Ramos (cell line): ENCODE results near the gene ANKS1B.

Experiments
- in situ Hi-C: fragments of 300-500 bp; cut with MboI; formaldehyde crosslinking; loops from one replicate; pipeline ENCODE4 v1.14.3; 2022; ENCODE audit warnings: low sequenced_read_pairs; ENCODE audit not compliant: unreplicated experiment

The ANKS1B gene

GRCh38 chr12:99713946-99714520, 270.7 kb downstream of the ANKS1B start:
- in situ Hi-C loops: no loop called here

- in situ Hi-C loops: no loop called here
These were observed 272.5 kb downstream of the ANKS1B start for GRCh38 chr12:99712281-99712680.

- in situ Hi-C loops: no loop called here
These were observed 273.5 kb downstream of the ANKS1B start for GRCh38 chr12:99711246-99711645.

GRCh38 chr12:99709619-99710018, 275.1 kb downstream of the ANKS1B start:
- in situ Hi-C loops: no loop called here

GRCh38 chr12:99709116-99709515, 275.6 kb downstream of the ANKS1B start:
- in situ Hi-C loops: no loop called here

GRCh38 chr12:99707883-99708282, 276.9 kb downstream of the ANKS1B start:
- in situ Hi-C loops: no loop called here

- in situ Hi-C loops: no loop called here
These were observed 277.8 kb downstream of the ANKS1B start for GRCh38 chr12:99706736-99707473.

- in situ Hi-C loops: no loop called here
These were observed 280.3 kb downstream of the ANKS1B start for GRCh38 chr12:99704458-99704857.

- in situ Hi-C loops: no loop called here
These were observed 280.7 kb downstream of the ANKS1B start for GRCh38 chr12:99704036-99704435.

- in situ Hi-C loops: no loop called here
These were observed 284.7 kb downstream of the ANKS1B start for GRCh38 chr12:99700032-99700431.

GRCh38 chr12:99695050-99695449, 289.7 kb downstream of the ANKS1B start:
- in situ Hi-C loops: no loop called here

GRCh38 chr12:99686142-99686541, 298.6 kb downstream of the ANKS1B start:
- in situ Hi-C loops: no loop called here

GRCh38 chr12:99680276-99680675, 304.5 kb downstream of the ANKS1B start:
- in situ Hi-C loops: no loop called here

GRCh38 chr12:99670635-99671034, 314.1 kb downstream of the ANKS1B start:
- in situ Hi-C loops: no loop called here

GRCh38 chr12:99658671-99659349, 325.9 kb downstream of the ANKS1B start:
- in situ Hi-C loops: loop anchor here (10.0 kb wide), 1 partner anchor 614 kb away; no protein-coding TSS in a partner anchor

GRCh38 chr12:99649551-99649950, 335.2 kb downstream of the ANKS1B start:
- in situ Hi-C loops: no loop called here

GRCh38 chr12:99648183-99648582, 336.6 kb downstream of the ANKS1B start:
- in situ Hi-C loops: no loop called here

- in situ Hi-C loops: no loop called here
These were observed 337.3 kb downstream of the ANKS1B start, which contains the start of gene GARIN6 for GRCh38 chr12:99647453-99647852. TSS of gene GARIN6 (plus strand) at chr12:99647753. CDS start at chr12:99648175, 422 bp downstream.

- in situ Hi-C loops: no loop called here
These were observed 340.1 kb downstream of the ANKS1B start for GRCh38 chr12:99644629-99645028.

GRCh38 chr12:99627459-99627858, 357.3 kb downstream of the ANKS1B start:
- in situ Hi-C loops: no loop called here

- in situ Hi-C loops: loop anchor here (5.0 kb wide), 1 partner anchor 232 kb away; no protein-coding TSS in a partner anchor
These were observed 360.1 kb downstream of the ANKS1B start for GRCh38 chr12:99624591-99624990.
